HPDE6-E6E7 (cell line): ENCODE results near the gene SKP2.
"Not testable (repeated sequence)": the region's sequence is repeated elsewhere in the genome, so short reads cannot be mapped to it uniquely, and the experiment has no call there.

Experiments
- DNase-seq: peaks from one replicate; pipeline ENCODE4 v3.0.0; 2011; ENCODE audit warnings: missing footprints; ENCODE audit errors: extremely low spot score

Gene SKP2

GRCh38 chr5:36156619-36157018 is 4.7 kb downstream of the SKP2 start:
- DNase-seq: no peak

GRCh38 chr5:36158144-36158543 is 6.2 kb downstream of the SKP2 start:
- no peak for DNase-seq

GRCh38 chr5:36160617-36161016 is 8.7 kb downstream of the SKP2 start:
- no peak for DNase-seq

GRCh38 chr5:36161361-36161760 is 9.4 kb downstream of the SKP2 start:
- DNase-seq: no peak

GRCh38 chr5:36162810-36163486 is 11.0 kb downstream of the SKP2 start:
- DNase-seq: no peak

GRCh38 chr5:36164461-36164860 is 12.6 kb downstream of the SKP2 start:
- no peak for DNase-seq

GRCh38 chr5:36168737-36169136 is 16.8 kb downstream of the SKP2 start:
- DNase-seq: no peak

GRCh38 chr5:36170832-36171424 is 19.0 kb downstream of the SKP2 start:
- no peak for DNase-seq

GRCh38 chr5:36172599-36172998 is 20.7 kb downstream of the SKP2 start:
- no peak for DNase-seq

- no peak for DNase-seq
Observed at GRCh38 chr5:36173426-36173825, 21.5 kb downstream of the SKP2 start.

GRCh38 chr5:36174119-36174518 is 22.2 kb downstream of the SKP2 start:
- no peak for DNase-seq

- no peak for DNase-seq
Observed at GRCh38 chr5:36175043-36175442, 23.1 kb downstream of the SKP2 start.

- DNase-seq: no peak
Observed at GRCh38 chr5:36177154-36177553, 25.2 kb downstream of the SKP2 start.

GRCh38 chr5:36177715-36178523 is 26.0 kb downstream of the SKP2 start:
- no peak for DNase-seq

GRCh38 chr5:36178524-36178890 is 26.6 kb downstream of the SKP2 start:
- no peak for DNase-seq

- no peak for DNase-seq
Observed at GRCh38 chr5:36179950-36180349, 28.0 kb downstream of the SKP2 start.

GRCh38 chr5:36180556-36181350 is 28.8 kb downstream of the SKP2 start:
- no peak for DNase-seq

GRCh38 chr5:36181774-36182173 is 29.9 kb downstream of the SKP2 start:
- no peak for DNase-seq

GRCh38 chr5:36184408-36184807 is 32.5 kb downstream of the SKP2 start:
- DNase-seq: not testable (repeated sequence)

- DNase-seq: no peak
Observed at GRCh38 chr5:36193746-36194145, 41.8 kb downstream of the SKP2 start.

- no peak for DNase-seq
Observed at GRCh38 chr5:36198281-36198680, 46.4 kb downstream of the SKP2 start.

GRCh38 chr5:36198783-36199182 is 46.9 kb downstream of the SKP2 start:
- DNase-seq: not testable (repeated sequence)
